Mammary epithelial cell (primary cell): ENCODE results near the gene TNS1.

ENCODE experiments used
- CTCF ChIP-seq, 2 donors: IDR thresholded peaks in 1 of 2; conservative IDR thresholded peaks in 1 of 2; 2 replicates each; pipeline ENCODE4 v1.5.1; 2011 to 2012; ENCODE audit warnings: inconsistent platforms in 2 of 2, low read length in 2 of 2, mild to moderate bottlenecking in 2 of 2, control low read depth in 1 of 2, low read depth in 1 of 2; ENCODE audit not compliant: insufficient read depth in 1 of 2; ENCODE audit errors: extremely low read depth in 1 of 2
- EZH2 ChIP-seq: IDR thresholded peaks from 2 replicates; pipeline ENCODE4 v1.6.1; 2012; ENCODE audit warnings: low read length, inconsistent platforms, borderline replicate concordance

GRCh38 chr2:217886720-217887309, 116.0 kb downstream of the TNS1 start:
- TF ChIP-seq CTCF (conservative IDR thresholded peaks at IDR 0.05 in 1 of 2, IDR thresholded peaks at IDR 0.05 in 1 of 2; ENCODE audit: extremely low read depth in 1 of 2, insufficient read depth in 1 of 2, low read depth in 1 of 2, low read length in 2 of 2), result peak; percentile 79 to 83
- TF ChIP-seq EZH2, result no peak
